Natural killer cell (primary cell): ENCODE measurements around the gene ASXL3. TPM values are rescaled to one million over a fixed set of nuclear protein-coding genes. Genes with fewer than 3 reads are reported as not detected.

Experiments
- ATAC-seq, 3 donors: fragments of 150-1000 bp in 2 of 3; fragments of 200-7000 bp in 1 of 3; cut with Tn5 transposase; 1 replicate in 1 of 3; 2 replicates in 2 of 3; pipeline ENCODE4 v1.10.0; 2021; ENCODE audit warnings: mild to moderate bottlenecking in 2 of 3, moderate library complexity in 2 of 3
- DNase-seq, 2 donors: peaks; one replicate each; pipeline versions ENCODE4 v3.0.0 to v3.0.0-alpha.2; 2013 to 2021; ENCODE audit warnings: mixed read lengths in 1 of 2
- H3K27ac ChIP-seq: one replicate; pipeline ENCODE4 v1.5.1; 2013; ENCODE audit warnings: mild to moderate bottlenecking, low read length
- H3K27me3 ChIP-seq: one replicate; pipeline ENCODE4 v1.6.1; 2013; ENCODE audit warnings: low read length; ENCODE audit not compliant: control insufficient read depth, insufficient read depth
- H3K36me3 ChIP-seq: one replicate; pipeline ENCODE4 v1.6.1; 2013; ENCODE audit warnings: low read length; ENCODE audit not compliant: control insufficient read depth, insufficient read depth
- H3K4me1 ChIP-seq: one replicate; pipeline ENCODE4 v1.6.1; 2013; ENCODE audit warnings: low read length; ENCODE audit not compliant: control insufficient read depth, insufficient read depth
- H3K4me3 ChIP-seq: one replicate; pipeline ENCODE4 v1.5.1; 2013; ENCODE audit warnings: low read length
- H3K9me3 ChIP-seq: one replicate; pipeline ENCODE4 v1.6.1; 2013; ENCODE audit warnings: low read length; ENCODE audit not compliant: control insufficient read depth, insufficient read depth
- H3K27ac Mint-ChIP-seq, 2 donors: one replicate each; pipeline ENCODE4 v1.8.0; 2022; ENCODE audit warnings: mild to moderate bottlenecking in 2 of 2, mixed read lengths in 2 of 2, moderate library complexity in 1 of 2
- H3K27me3 Mint-ChIP-seq, 2 donors: one replicate each; pipeline ENCODE4 v1.8.0; 2022; ENCODE audit warnings: low read depth in 2 of 2, mixed read lengths in 2 of 2
- H3K36me3 Mint-ChIP-seq: one replicate; pipeline ENCODE4 v1.8.0; 2022; ENCODE audit warnings: mixed read lengths
- H3K4me1 Mint-ChIP-seq, 2 donors: one replicate each; pipeline ENCODE4 v1.8.0; 2022; ENCODE audit warnings: mixed read lengths in 2 of 2
- H3K4me3 Mint-ChIP-seq: one replicate; pipeline ENCODE4 v1.8.0; 2022; ENCODE audit warnings: mild to moderate bottlenecking, moderate library complexity, mixed read lengths
- H3K9me3 Mint-ChIP-seq, 2 donors: one replicate each; pipeline ENCODE4 v1.8.0; 2022; ENCODE audit warnings: mixed read lengths in 2 of 2
- WGBS: methylation state at CpG from one replicate; pipeline ENCODE4 v1.1.7; 2013; ENCODE audit warnings: missing lambda C conversion rate; ENCODE audit not compliant: insufficient coverage; 5-methylcytosine and 5-hydroxymethylcytosine counted together
- intact Hi-C: fragments of 100-400 bp; cut with micrococcal nuclease; formaldehyde crosslinking; loops from one replicate; pipeline ENCODE4 v1.14.2; 2022
- total RNA-seq, 4 donors: library from RNA; stranded (reverse); fragments of 120-200 nt in 1 of 4; gene quantifications; one replicate each; pipeline versions ENCODE4 v1.2.3 to v1.2.4, GENCODE V29; 2013 to 2022
- TF ChIP-seq, protein P1 (sequence below): fragments of 200-600 bp; IDR thresholded peaks from one replicate; pipeline ENCODE4 v1.8.0; 2022; ENCODE audit warnings: antibody characterized with exemption

ASXL3 gene
- total RNA-seq, 3 donors from 2014 or later (not counting 1 experiment from before 2014, with no cell fraction given), result not detected

- no peak for ATAC-seq
- H3K27me3 ChIP-seq, result no peaks in the 10 kb centered on the region
- H3K36me3 ChIP-seq, result no peaks in the 10 kb centered on the region
- no peak overlapping the region for H3K27ac ChIP-seq
- intact Hi-C loops, result no loop called here
- WGBS, result no CpG with 5 or more reads among the region's 4 CpGs
- peaks cover 4 to 6% of the 10 kb centered on the region in 2 donors for H3K9me3 Mint-ChIP-seq
- H3K4me1 Mint-ChIP-seq, result no peaks in the 10 kb centered on the region
- H3K27ac Mint-ChIP-seq, result no peak overlapping the region
- H3K27me3 Mint-ChIP-seq, result no peaks in the 10 kb centered on the region
- no peaks in the 10 kb centered on the region for H3K4me1 ChIP-seq
- no peaks in the 10 kb centered on the region for H3K36me3 Mint-ChIP-seq
- DNase-seq, result no peak
- no peak overlapping the region for H3K4me3 ChIP-seq
- no peaks in the 10 kb centered on the region for H3K9me3 ChIP-seq
- TF ChIP-seq, protein P1, sequence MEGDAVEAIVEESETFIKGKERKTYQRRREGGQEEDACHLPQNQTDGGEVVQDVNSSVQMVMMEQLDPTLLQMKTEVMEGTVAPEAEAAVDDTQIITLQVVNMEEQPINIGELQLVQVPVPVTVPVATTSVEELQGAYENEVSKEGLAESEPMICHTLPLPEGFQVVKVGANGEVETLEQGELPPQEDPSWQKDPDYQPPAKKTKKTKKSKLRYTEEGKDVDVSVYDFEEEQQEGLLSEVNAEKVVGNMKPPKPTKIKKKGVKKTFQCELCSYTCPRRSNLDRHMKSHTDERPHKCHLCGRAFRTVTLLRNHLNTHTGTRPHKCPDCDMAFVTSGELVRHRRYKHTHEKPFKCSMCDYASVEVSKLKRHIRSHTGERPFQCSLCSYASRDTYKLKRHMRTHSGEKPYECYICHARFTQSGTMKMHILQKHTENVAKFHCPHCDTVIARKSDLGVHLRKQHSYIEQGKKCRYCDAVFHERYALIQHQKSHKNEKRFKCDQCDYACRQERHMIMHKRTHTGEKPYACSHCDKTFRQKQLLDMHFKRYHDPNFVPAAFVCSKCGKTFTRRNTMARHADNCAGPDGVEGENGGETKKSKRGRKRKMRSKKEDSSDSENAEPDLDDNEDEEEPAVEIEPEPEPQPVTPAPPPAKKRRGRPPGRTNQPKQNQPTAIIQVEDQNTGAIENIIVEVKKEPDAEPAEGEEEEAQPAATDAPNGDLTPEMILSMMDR, result no peak
- no peak overlapping the region for H3K4me3 Mint-ChIP-seq
These were observed 86.3 kb downstream of the ASXL3 start for GRCh38 chr18:33664241-33664874.

DNA sequence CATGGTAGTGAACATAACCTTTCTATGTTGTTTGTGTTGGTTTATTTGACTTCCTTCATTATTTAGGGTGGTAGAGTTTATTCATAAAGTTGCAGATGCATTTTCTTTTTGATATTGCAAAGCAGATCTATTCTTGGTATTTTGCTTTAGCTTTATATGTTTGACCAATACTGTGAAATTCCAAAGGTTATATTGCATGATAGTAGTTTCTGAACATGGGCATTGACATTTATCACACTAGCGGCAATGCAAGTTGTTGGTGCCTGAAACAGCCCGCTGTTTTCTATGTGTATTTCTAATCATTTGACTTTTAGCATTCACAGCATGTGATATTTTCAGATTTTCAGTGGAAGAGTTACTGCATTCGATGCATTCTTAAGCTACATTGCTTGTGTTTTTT is 87.2 kb downstream of the ASXL3 start:
- WGBS, result 83% methylated on average over 2 of the region's 3 CpGs
- no peak for DNase-seq
- H3K4me1 ChIP-seq, result no peaks in the 10 kb centered on the region
- no peak for ATAC-seq
- no peaks in the 10 kb centered on the region for H3K4me1 Mint-ChIP-seq
- no peaks in the 10 kb centered on the region for H3K9me3 ChIP-seq
- intact Hi-C loops, result no loop called here
- H3K9me3 Mint-ChIP-seq, result peaks cover 4 to 6% of the 10 kb centered on the region in 2 donors
- TF ChIP-seq, protein P1, result no peak
- H3K27me3 Mint-ChIP-seq, result no peaks in the 10 kb centered on the region
- no peaks in the 10 kb centered on the region for H3K27me3 ChIP-seq
- H3K36me3 ChIP-seq, result no peaks in the 10 kb centered on the region
- no peak overlapping the region for H3K27ac ChIP-seq
- no peak overlapping the region for H3K27ac Mint-ChIP-seq
- no peak overlapping the region for H3K4me3 ChIP-seq
- no peaks in the 10 kb centered on the region for H3K36me3 Mint-ChIP-seq
- no peak overlapping the region for H3K4me3 Mint-ChIP-seq

- Histone ChIP-seq H3K9me3 (no peaks in the 10 kb centered on the region), H3K27me3 (no peaks in the 10 kb centered on the region), H3K36me3 (no peaks in the 10 kb centered on the region), H3K27ac (no peak overlapping the region), H3K4me1 (no peaks in the 10 kb centered on the region), H3K4me3 (no peak overlapping the region)
- Mint-ChIP-seq H3K27ac (no peak overlapping the region), H3K27me3 (no peaks in the 10 kb centered on the region), H3K4me1 (no peaks in the 10 kb centered on the region), H3K4me3 (no peak overlapping the region), H3K36me3 (no peaks in the 10 kb centered on the region), H3K9me3 (peaks cover 3 to 4% of the 10 kb centered on the region in 2 donors)
- ATAC-seq (no peak), DNase-seq (no peak)
- TF ChIP-seq, protein P1, result no peak
- intact Hi-C loops, result no loop called here
These were observed 87.6 kb downstream of the ASXL3 start for GRCh38 chr18:33665641-33666040.

DNA sequence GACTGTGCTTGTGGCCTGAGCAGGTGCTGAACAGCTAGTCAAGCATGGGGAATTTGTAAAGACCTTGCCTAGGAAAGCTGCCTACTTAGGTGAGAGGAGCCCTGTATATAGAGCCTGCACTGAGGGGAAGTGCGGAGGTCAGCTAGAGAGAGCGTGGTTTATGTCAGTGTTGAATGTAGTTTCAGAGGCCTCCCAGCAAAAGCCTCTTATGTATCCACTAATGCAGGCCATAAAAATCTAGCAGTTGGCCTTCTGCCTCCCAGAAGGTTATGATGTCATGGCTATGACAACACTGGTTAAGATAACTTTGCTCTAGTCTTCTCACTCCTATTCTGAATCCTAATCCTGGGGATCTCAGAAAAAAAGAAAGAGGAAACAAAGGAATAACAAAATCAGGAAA is 88.9 kb downstream of the ASXL3 start:
- Mint-ChIP-seq H3K27ac (no peak overlapping the region), H3K27me3 (no peaks in the 10 kb centered on the region), H3K9me3 (peaks cover 3 to 7% of the 10 kb centered on the region in 2 donors), H3K4me1 (no peaks in the 10 kb centered on the region), H3K4me3 (no peak overlapping the region), H3K36me3 (no peaks in the 10 kb centered on the region)
- DNase-seq, result no peak
- intact Hi-C loops, result no loop called here
- H3K9me3 ChIP-seq, result no peaks in the 10 kb centered on the region
- TF ChIP-seq, protein P1, result no peak
- no peaks in the 10 kb centered on the region for H3K27me3 ChIP-seq
- no peak overlapping the region for H3K4me3 ChIP-seq
- 88% methylated on average over 2 of the region's 2 CpGs for WGBS
- no peaks in the 10 kb centered on the region for H3K36me3 ChIP-seq
- no peak overlapping the region for H3K27ac ChIP-seq
- no peak for ATAC-seq
- no peaks in the 10 kb centered on the region for H3K4me1 ChIP-seq
